ENCODE data around the gene DUS2. TPM values are rescaled to one million over a fixed set of nuclear protein-coding genes. Genes with fewer than 3 reads are reported as not detected.
"Not testable (repeated sequence)": the region's sequence is repeated elsewhere in the genome, so short reads cannot be mapped to it uniquely, and the experiment has no call there.

DUS2 gene
- total RNA-seq, 4 donors from 2014 or later: 9.2 to 13.1 (median 11.2) TPM

- no peaks in the 10 kb centered on the region for H3K9me3 ChIP-seq
- 9% methylated on average over 19 of the region's 19 CpGs; no CpG with 5 or more reads in 1 of the 2 donors for WGBS, 2 donors (ENCODE audit: low coverage in 1 of 2)
Measured at GRCh38 chr16:68022278-68022727, 781 bp upstream of the DUS2 start.

GRCh38 chr16:68028996-68029395 lies 5.9 kb downstream of the DUS2 start:
- Histone ChIP-seq H3K36me3 (peaks cover 0 to 2% (median 0%) of the 10 kb centered on the region in 4 donors), H3K9me3 (no peaks in the 10 kb centered on the region), H3K27me3 (no peaks in the 10 kb centered on the region), H3K4me1 (peaks cover 0 to 6% (median 4%) of the 10 kb centered on the region in 4 donors), H3K27ac (no peak overlapping the region), H3K4me3 (no peak overlapping the region)
- intact Hi-C loops (cut with DNase I; ENCODE audit: low total_unique reads): no loop called here
- in situ Hi-C loops (cut with MboI; ENCODE audit: low pct_ligation_motif_present in 1 of 4, low pct_unique_long_range_greater_than_20kb in 1 of 4, low sequenced_read_pairs in 3 of 4): no loop called here
- 95 to 96% methylated on average over 3 of the region's 3 CpGs for WGBS, 2 donors (ENCODE audit: low coverage in 1 of 2)
- no peak for TF ChIP-seq EP300 (IDR thresholded peaks at IDR 0.05; ENCODE audit: low read depth)
- TF ChIP-seq POLR2A (IDR thresholded peaks at IDR 0.05): no peak
- TF ChIP-seq CTCF (IDR thresholded peaks at IDR 0.05): no peak
- TF ChIP-seq POLR2AphosphoS5 (IDR thresholded peaks at IDR 0.05): no peak
- DNase-seq: no peak

More at GRCh38 chr16:68022278-68022727, 781 bp upstream of the DUS2 start:
- no peaks in the 10 kb centered on the region for H3K27me3 ChIP-seq
- peak overlapping the region; percentile 81 to 95 (median 87) for H3K4me3 ChIP-seq
- H3K27ac ChIP-seq: peak overlapping the region; percentile 80 to 91 (median 88)
- in situ Hi-C loops (cut with MboI; ENCODE audit: low pct_ligation_motif_present in 1 of 4, low pct_unique_long_range_greater_than_20kb in 1 of 4, low sequenced_read_pairs in 3 of 4): no loop called here
- TF ChIP-seq POLR2A (IDR thresholded peaks at IDR 0.05): no peak
- no peak for TF ChIP-seq CTCF (IDR thresholded peaks at IDR 0.05)
- TF ChIP-seq EP300 (IDR thresholded peaks at IDR 0.05; ENCODE audit: low read depth): no peak
- no peak for TF ChIP-seq POLR2AphosphoS5 (IDR thresholded peaks at IDR 0.05)
- no peak for DNase-seq
- peaks cover 8 to 27% (median 21%) of the 10 kb centered on the region in 4 donors for H3K4me1 ChIP-seq
- H3K36me3 ChIP-seq: peaks cover 0 to 2% (median 0%) of the 10 kb centered on the region in 4 donors
- intact Hi-C loops (cut with DNase I; ENCODE audit: low total_unique reads): no loop called here

DNA sequence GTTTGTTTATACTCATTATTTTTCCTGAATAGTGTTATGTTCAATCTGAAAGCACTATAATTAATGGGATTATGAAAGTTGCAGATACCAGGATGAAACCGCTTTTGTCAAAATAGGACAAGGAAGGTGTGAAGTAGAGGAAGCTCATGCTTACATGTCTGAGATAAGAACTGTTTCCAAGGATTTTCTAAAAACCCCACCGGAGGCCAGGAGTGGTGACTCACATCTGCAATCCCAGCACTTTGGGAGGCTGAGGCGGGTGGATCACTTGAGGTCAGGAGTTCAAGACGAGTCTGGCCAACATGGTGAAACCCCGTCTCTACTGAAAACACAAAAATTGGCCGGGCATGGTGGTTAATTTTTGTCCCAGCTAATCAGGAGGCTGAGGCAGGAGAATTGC lies 7.0 kb downstream of the DUS2 start:
- intact Hi-C loops (cut with DNase I; ENCODE audit: low total_unique reads); H3K36me3 ChIP-seq; H3K4me1 ChIP-seq; H3K9me3 ChIP-seq; H3K4me3 ChIP-seq; in situ Hi-C loops (cut with MboI; ENCODE audit: low pct_ligation_motif_present in 1 of 4, low pct_unique_long_range_greater_than_20kb in 1 of 4, low sequenced_read_pairs in 3 of 4); H3K27me3 ChIP-seq; DNase-seq; H3K27ac ChIP-seq: not testable (repeated sequence)
- WGBS, 2 donors (ENCODE audit: low coverage in 1 of 2): 81 to 86% methylated on average over 2 to 6 of the region's 6 CpGs

- peak; percentile 24 for DNase-seq
- Histone ChIP-seq H3K27me3 (no peaks in the 10 kb centered on the region), H3K4me3 (no peak overlapping the region), H3K36me3 (no peaks in the 10 kb centered on the region), H3K4me1 (no peaks in the 10 kb centered on the region), H3K27ac (peak overlapping the region in 1 of 4 donors; percentile 17), H3K9me3 (no peaks in the 10 kb centered on the region)
- TF ChIP-seq POLR2AphosphoS5 (IDR thresholded peaks at IDR 0.05): no peak
- no peak for TF ChIP-seq CTCF (IDR thresholded peaks at IDR 0.05)
- TF ChIP-seq POLR2A (IDR thresholded peaks at IDR 0.05): no peak
- TF ChIP-seq EP300 (IDR thresholded peaks at IDR 0.05; ENCODE audit: low read depth): no peak
- intact Hi-C loops (cut with DNase I; ENCODE audit: low total_unique reads) (no loop called here), in situ Hi-C loops (cut with MboI; ENCODE audit: low pct_ligation_motif_present in 1 of 4, low pct_unique_long_range_greater_than_20kb in 1 of 4, low sequenced_read_pairs in 3 of 4) (no loop called here)
- 91% methylated on average over 2 of the region's 2 CpGs; no CpG with 5 or more reads in 1 of the 2 donors for WGBS, 2 donors (ENCODE audit: low coverage in 1 of 2)
Measured at GRCh38 chr16:68031951-68032350, 8.9 kb downstream of the DUS2 start.

DNA sequence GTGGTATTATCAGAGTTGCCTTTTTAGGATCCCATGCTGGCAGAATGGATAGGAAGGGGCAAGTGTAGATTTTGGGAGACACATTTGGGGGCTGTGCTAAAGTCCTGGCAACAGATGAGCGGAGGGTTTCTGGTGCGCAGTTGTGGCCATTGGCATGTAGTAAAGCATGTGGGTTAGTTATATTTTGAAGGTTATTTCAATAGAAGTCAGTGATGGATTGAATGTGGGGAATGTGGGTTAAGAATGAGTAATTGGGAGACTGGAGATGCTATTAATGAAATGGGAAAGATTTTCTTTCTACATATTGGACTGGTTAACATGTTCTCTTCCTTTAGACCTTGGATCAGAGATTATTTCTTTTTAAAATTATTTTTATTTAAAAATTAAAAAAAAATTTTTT lies 10.0 kb downstream of the DUS2 start:
- no peaks in the 10 kb centered on the region for H3K4me1 ChIP-seq
- H3K4me3 ChIP-seq: no peak overlapping the region
- TF ChIP-seq POLR2A (IDR thresholded peaks at IDR 0.05): no peak
- no peak for TF ChIP-seq CTCF (IDR thresholded peaks at IDR 0.05)
- TF ChIP-seq POLR2AphosphoS5 (IDR thresholded peaks at IDR 0.05): no peak
- no peak for TF ChIP-seq EP300 (IDR thresholded peaks at IDR 0.05; ENCODE audit: low read depth)
- no peak overlapping the region for H3K27ac ChIP-seq
- intact Hi-C loops (cut with DNase I; ENCODE audit: low total_unique reads): no loop called here
- H3K27me3 ChIP-seq: no peaks in the 10 kb centered on the region
- DNase-seq: no peak
- no peaks in the 10 kb centered on the region for H3K9me3 ChIP-seq
- H3K36me3 ChIP-seq: peaks cover 0 to 3% (median 0%) of the 10 kb centered on the region in 4 donors
- 95 to 100% methylated on average over 2 of the region's 2 CpGs for WGBS, 2 donors (ENCODE audit: low coverage in 1 of 2)
- in situ Hi-C loops (cut with MboI; ENCODE audit: low pct_ligation_motif_present in 1 of 4, low pct_unique_long_range_greater_than_20kb in 1 of 4, low sequenced_read_pairs in 3 of 4): no loop called here
